Right lobe of liver (tissue), 4 donors: ENCODE results near the gene UACA.

Experiments used
- POLR2A ChIP-seq: fragments of 450-650 bp; IDR thresholded peaks from one replicate; pipeline ENCODE4 v1.6.1; 2017; ENCODE audit warnings: antibody characterized with exemption, mild to moderate bottlenecking
- TF ChIP-seq, protein P1 (sequence below), 4 donors: fragments of 200-600 bp in 3 of 4; fragments of 450-650 bp in 1 of 4; IDR thresholded peaks; one replicate each; pipeline versions ENCODE4 v1.5.1 to v1.8.0; 2016 to 2022; ENCODE audit warnings: antibody characterized with exemption in 4 of 4, mild to moderate bottlenecking in 2 of 4
- donor health status: DM: no; HTN: no; CAD: no.
- donor health status: DM: no; HTN: no; CAD: no.
- donor health status: DM: no; HTN: yes; CAD: no.

DNA sequence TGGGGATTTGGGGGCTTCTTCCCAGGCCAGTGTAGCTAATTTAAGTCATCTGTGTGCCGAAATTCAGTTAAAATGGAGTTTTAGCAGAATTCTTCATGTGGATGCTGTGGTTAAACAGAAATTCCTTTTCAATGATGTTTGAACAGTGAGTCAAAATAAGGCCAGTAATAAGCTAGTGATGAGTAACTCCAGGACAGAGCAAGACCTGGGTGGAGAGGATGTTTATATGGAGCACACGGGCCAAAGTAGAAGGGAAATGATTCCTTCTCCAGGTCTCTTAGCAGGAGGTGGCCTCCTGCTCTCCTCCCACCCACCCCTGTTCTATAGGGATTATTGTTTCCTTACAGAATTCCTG, 31.9 kb upstream of the UACA start:
- no peak for TF ChIP-seq POLR2A
- TF ChIP-seq, protein P1, sequence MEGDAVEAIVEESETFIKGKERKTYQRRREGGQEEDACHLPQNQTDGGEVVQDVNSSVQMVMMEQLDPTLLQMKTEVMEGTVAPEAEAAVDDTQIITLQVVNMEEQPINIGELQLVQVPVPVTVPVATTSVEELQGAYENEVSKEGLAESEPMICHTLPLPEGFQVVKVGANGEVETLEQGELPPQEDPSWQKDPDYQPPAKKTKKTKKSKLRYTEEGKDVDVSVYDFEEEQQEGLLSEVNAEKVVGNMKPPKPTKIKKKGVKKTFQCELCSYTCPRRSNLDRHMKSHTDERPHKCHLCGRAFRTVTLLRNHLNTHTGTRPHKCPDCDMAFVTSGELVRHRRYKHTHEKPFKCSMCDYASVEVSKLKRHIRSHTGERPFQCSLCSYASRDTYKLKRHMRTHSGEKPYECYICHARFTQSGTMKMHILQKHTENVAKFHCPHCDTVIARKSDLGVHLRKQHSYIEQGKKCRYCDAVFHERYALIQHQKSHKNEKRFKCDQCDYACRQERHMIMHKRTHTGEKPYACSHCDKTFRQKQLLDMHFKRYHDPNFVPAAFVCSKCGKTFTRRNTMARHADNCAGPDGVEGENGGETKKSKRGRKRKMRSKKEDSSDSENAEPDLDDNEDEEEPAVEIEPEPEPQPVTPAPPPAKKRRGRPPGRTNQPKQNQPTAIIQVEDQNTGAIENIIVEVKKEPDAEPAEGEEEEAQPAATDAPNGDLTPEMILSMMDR (IDR thresholded peaks at IDR 0.05): no peak
